Astrocyte of the spinal cord (primary cell): Measurements from ENCODE around the gene WWOX.

ENCODE experiments used
- DNase-seq: peaks from one replicate; pipeline ENCODE4 v3.0.0; 2011; ENCODE audit warnings: low read depth, low spot score
- H3K4me3 ChIP-seq: 2 replicates; pipeline ENCODE4 v1.5.1; 2011; ENCODE audit warnings: low read depth, mild to moderate bottlenecking, low read length, moderate library complexity
- in situ Hi-C: cut with HindIII; loops from 2 replicates; pipeline ENCODE4 v1.10.0; 2017; ENCODE audit warnings: low sequenced_read_pairs
- TF ChIP-seq, protein P1 (sequence below): IDR thresholded peaks from 2 replicates; pipeline ENCODE4 v1.5.1; 2012; ENCODE audit warnings: low read depth, mild to moderate bottlenecking, low read length, inconsistent platforms

Gene WWOX

DNA sequence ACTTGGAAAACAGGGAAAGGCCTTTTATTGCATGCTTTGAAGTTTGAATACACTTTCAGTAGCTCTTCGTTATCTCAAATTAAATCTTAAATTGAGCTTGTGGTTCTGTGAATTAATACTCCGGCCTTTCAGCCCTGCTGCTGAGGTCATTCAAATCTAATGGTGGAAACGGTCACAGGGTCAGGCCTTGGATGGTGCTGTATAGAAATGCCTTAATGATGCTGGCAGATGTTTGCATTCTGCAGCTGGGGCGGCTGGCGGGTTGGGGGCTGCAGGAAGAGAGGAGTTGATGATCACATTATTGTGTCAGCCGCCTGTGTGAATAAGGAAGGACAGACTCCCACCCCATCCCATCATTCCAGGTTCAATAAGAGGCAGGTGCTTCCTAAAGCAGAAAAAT, 723.6 kb downstream of the WWOX start:
- DNase-seq, result no peak
- in situ Hi-C loops, result no loop called here
- H3K4me3 ChIP-seq, result no peak overlapping the region
- TF ChIP-seq, protein P1, sequence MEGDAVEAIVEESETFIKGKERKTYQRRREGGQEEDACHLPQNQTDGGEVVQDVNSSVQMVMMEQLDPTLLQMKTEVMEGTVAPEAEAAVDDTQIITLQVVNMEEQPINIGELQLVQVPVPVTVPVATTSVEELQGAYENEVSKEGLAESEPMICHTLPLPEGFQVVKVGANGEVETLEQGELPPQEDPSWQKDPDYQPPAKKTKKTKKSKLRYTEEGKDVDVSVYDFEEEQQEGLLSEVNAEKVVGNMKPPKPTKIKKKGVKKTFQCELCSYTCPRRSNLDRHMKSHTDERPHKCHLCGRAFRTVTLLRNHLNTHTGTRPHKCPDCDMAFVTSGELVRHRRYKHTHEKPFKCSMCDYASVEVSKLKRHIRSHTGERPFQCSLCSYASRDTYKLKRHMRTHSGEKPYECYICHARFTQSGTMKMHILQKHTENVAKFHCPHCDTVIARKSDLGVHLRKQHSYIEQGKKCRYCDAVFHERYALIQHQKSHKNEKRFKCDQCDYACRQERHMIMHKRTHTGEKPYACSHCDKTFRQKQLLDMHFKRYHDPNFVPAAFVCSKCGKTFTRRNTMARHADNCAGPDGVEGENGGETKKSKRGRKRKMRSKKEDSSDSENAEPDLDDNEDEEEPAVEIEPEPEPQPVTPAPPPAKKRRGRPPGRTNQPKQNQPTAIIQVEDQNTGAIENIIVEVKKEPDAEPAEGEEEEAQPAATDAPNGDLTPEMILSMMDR, result no peak

DNA sequence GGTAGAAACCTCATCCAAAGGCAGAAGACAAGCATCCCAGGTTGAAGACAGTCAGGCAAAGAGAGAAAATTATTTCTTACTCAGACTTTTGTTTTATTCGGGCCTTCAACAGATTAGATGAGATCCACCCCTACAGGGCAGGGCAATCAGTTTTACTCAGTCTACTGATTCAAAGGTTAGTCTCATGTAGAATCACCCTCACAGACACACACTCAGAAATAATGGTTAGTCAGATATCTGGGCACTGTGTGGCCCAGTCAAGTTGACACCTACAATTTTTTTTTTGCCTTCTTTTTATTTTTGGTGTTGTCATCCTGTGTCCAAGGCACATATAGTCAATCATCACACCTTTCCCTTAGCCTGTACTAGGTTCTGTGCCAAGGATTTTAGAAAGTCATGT, 729.8 kb downstream of the WWOX start:
- in situ Hi-C loops, result no loop called here
- TF ChIP-seq, protein P1, result no peak
- no peak overlapping the region for H3K4me3 ChIP-seq
- DNase-seq, result no peak

DNA sequence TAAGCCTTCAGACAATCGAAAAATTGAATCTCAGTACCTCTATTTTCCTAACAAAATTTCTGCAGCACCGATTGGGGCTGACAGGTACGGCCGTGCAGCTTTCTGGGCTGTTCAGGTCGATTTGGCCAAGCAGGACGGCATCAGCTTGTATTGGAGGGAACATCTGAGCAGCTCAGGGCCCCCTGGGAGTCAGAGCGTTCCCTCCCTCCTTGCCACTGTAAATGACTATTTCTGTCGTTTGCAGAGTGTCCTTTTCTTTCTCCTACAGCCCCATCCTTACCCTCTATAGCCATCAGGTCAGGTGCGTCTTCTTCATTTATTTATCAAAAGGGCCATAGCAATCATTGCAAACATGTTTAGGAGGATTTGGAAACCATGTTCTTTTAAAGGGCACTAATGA, 731.1 kb downstream of the WWOX start:
- in situ Hi-C loops, result no loop called here
- no peak for DNase-seq
- TF ChIP-seq, protein P1, result no peak
- no peak overlapping the region for H3K4me3 ChIP-seq

DNA sequence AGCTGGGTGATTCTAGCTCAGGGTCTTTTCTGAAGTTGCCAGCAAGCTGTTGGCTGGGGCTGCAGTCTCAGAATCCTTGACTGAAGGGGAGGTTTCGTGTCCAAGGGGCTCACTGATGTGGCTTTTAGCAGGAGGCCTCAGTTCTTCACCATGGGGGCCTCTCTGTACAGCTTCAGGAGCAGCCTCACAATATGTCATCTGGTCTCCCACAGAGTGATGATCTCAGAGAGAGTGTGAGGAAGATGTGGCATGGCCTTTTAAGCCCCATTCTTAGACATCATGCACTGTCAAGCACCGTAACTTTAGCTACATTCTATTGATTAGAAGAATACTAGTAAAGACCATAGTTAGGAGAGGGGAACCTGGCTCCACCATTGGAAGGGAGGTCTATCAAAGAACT, 732.6 kb downstream of the WWOX start:
- H3K4me3 ChIP-seq, result no peak overlapping the region
- in situ Hi-C loops, result no loop called here
- DNase-seq, result no peak
- TF ChIP-seq, protein P1, result no peak

DNA sequence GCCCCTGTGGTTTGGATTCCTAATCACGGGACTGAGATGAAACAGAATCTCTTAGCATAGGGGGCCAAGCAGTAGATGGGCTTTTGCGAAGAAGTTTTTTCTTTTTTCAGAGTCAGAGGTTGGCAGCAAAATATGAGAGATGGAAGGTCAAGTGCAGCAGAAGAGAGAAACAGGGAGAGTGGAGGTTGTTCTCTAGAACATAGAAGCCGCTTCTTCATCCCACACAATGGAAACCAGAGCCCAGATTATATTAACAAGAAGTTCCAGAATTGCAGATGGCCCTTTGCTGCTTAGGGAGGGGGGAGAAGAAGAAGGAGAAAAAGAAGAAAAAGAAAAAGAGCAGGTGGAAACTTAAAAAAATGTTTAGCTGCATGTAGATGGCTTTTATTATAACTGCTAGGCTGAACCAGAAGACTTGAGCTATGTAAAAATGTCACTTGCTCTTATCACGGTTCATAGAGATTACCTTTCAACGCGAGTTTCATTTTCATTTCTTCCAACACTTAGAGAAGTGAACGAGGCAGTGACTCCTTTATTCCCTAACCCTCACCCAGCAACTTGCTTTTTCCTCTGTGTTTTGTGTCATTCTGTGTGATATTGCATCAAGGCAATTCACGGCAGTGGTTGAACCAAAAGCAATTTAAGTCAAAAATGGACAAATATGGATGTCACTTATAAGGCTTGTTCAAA, 737.5 kb downstream of the WWOX start:
- in situ Hi-C loops, result no loop called here
- TF ChIP-seq, protein P1, result no peak
- H3K4me3 ChIP-seq, result no peak overlapping the region
- DNase-seq, result no peak

DNA sequence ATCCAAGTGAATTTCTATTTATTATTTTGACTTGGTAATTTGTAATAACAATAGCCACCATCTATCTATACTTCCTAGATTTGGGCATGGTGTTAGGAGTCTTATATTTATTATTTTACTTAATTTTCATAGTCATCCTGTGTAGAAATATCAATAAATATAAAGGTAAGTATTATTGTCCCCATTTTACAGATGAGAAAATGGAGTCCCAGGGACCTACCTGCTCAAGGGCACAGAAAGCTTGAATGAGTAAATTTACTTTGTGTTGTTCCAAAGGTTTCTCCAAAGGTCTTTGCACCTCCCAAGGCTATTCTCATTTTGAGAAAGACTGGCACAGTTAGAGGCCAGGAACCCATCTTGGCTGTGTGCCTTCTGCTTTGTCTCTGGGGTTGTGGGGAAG, 738.3 kb downstream of the WWOX start:
- DNase-seq, result no peak
- H3K4me3 ChIP-seq, result no peak overlapping the region
- in situ Hi-C loops, result no loop called here

More for the DNA sequence above, 738.3 kb downstream of the WWOX start:
- TF ChIP-seq, protein P1, result no peak
